Ascending aorta (tissue), 2 donors: ENCODE results near the gene DOK4. TPM values are rescaled to one million over a fixed set of nuclear protein-coding genes. Genes with fewer than 3 reads are reported as not detected.

Experiments used
- DNase-seq, 2 donors: peaks; one replicate each; pipeline ENCODE4 v3.0.0-alpha.2; 2019; ENCODE audit warnings: low spot score in 2 of 2
- H3K27ac ChIP-seq, 2 donors: fragments of 200-600 bp; sonication (generic); one replicate each; pipeline ENCODE4 v1.5.1; 2016 to 2017; ENCODE audit warnings: mild to moderate bottlenecking in 1 of 2
- H3K27me3 ChIP-seq: fragments of 200-600 bp; sonication (generic); one replicate; pipeline ENCODE4 v1.5.1; 2017
- H3K36me3 ChIP-seq, 2 donors: fragments of 200-600 bp; sonication (generic); one replicate each; pipeline ENCODE4 v1.5.1; 2016
- H3K4me1 ChIP-seq, 2 donors: fragments of 200-600 bp; sonication (generic); one replicate each; pipeline ENCODE4 v1.5.1; 2016 to 2017; ENCODE audit warnings: mild to moderate bottlenecking in 1 of 2
- H3K4me3 ChIP-seq, 2 donors: fragments of 200-600 bp; sonication (generic); one replicate each; pipeline ENCODE4 v1.5.1; 2016 to 2017; ENCODE audit warnings: mild to moderate bottlenecking in 1 of 2
- H3K9me3 ChIP-seq, 2 donors: fragments of 200-600 bp; sonication (generic); one replicate each; pipeline ENCODE4 v1.5.1; 2016
- intact Hi-C: fragments of 100-400 bp; cut with DNase I; formaldehyde crosslinking; loops from one replicate; pipeline ENCODE4 v1.15.1; 2023
- total RNA-seq: library from RNA; depleted of rRNA; stranded (reverse); fragments of >200 nt; gene quantifications from one replicate; pipeline ENCODE4 v1.1.0, GENCODE V29; 2016
- TF ChIP-seq, protein P1 (sequence below), 3 experiments: fragments of 200-600 bp in 2 of 3; fragments of 450-650 bp in 1 of 3; sonication (generic) in 2 of 3; IDR thresholded peaks; one replicate each; pipeline ENCODE4 v1.5.1; 2016 to 2019; ENCODE audit warnings: antibody characterized with exemption in 3 of 3, mild to moderate bottlenecking in 1 of 3, moderate library complexity in 1 of 3

Gene DOK4
- total RNA-seq, 1 donor from 2014 or later: 40.2 TPM

DNA sequence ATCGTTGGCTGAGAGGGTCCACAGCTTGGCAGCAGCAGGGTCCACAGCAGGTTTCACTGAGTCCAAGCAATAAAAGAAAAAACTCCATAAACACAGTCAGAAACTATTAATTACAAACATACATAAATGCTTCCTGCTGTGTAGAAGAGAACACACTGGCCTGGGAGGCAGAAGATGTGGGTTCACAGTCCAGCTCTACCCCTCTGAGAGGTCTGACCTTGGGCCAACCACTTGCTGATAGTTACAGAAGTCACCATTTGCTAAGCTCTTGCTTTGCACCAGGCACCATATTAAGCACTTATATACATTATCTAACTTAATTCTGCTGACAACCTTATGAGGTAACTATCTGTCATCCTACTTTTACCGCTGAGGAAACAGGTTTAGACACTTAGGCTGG lies 53.8 kb downstream of the DOK4 start:
- Histone ChIP-seq H3K9me3 (no peaks in the 10 kb centered on the region), H3K4me1 (no peaks in the 10 kb centered on the region), H3K27me3 (no peaks in the 10 kb centered on the region), H3K36me3 (peaks cover 80 to 90% of the 10 kb centered on the region in 2 donors), H3K4me3 (no peak overlapping the region), H3K27ac (no peak overlapping the region)
- no peak for DNase-seq
- intact Hi-C loops: no loop called here
- TF ChIP-seq, protein P1, sequence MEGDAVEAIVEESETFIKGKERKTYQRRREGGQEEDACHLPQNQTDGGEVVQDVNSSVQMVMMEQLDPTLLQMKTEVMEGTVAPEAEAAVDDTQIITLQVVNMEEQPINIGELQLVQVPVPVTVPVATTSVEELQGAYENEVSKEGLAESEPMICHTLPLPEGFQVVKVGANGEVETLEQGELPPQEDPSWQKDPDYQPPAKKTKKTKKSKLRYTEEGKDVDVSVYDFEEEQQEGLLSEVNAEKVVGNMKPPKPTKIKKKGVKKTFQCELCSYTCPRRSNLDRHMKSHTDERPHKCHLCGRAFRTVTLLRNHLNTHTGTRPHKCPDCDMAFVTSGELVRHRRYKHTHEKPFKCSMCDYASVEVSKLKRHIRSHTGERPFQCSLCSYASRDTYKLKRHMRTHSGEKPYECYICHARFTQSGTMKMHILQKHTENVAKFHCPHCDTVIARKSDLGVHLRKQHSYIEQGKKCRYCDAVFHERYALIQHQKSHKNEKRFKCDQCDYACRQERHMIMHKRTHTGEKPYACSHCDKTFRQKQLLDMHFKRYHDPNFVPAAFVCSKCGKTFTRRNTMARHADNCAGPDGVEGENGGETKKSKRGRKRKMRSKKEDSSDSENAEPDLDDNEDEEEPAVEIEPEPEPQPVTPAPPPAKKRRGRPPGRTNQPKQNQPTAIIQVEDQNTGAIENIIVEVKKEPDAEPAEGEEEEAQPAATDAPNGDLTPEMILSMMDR (IDR thresholded peaks at IDR 0.05): no peak

DNA sequence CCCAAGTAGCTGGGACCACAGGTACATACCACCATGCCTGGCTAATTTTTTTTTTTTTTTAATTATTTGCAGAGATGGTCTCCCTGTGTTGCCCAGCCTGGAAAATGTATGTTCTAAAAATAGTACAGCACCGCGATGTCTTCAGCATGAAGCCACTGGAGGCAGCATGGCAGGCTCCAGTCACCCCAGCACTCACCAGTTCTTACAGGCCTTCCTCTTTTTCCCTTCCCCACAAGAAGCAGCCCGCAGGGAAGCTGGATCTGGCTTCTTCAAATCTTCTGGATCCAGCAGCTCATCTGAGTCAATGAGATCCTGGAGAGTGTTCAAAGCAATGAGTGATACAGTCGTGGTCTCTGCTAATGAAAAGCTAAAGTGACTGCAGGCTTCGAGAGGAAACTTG lies 55.3 kb downstream of the DOK4 start:
- Histone ChIP-seq H3K4me3 (no peak overlapping the region), H3K27ac (no peak overlapping the region), H3K9me3 (no peaks in the 10 kb centered on the region), H3K27me3 (no peaks in the 10 kb centered on the region), H3K36me3 (peaks cover 70 to 83% of the 10 kb centered on the region in 2 donors), H3K4me1 (no peaks in the 10 kb centered on the region)
- intact Hi-C loops: no loop called here
- TF ChIP-seq, protein P1 (IDR thresholded peaks at IDR 0.05): no peak
- no peak for DNase-seq

DNA sequence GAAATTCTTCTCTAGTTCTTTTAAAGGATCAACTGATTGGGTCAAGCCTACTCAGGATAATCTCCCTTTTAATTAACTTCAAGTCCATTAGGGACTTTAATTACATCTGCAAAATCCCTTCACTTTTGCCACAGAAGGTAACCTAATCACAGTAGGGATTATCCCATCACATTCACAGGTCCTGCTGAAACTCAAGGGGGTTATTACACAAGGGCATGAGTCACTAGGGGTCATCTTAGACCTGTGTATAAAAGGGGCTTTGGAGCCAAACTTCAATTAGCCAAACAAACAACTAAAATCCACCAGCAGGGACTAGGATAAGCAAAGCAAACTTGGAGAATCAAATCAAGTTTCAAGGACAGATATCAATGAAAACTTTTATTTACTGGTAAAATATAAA lies 58.5 kb downstream of the DOK4 start:
- Histone ChIP-seq H3K27me3 (no peaks in the 10 kb centered on the region), H3K4me3 (no peak overlapping the region), H3K27ac (no peak overlapping the region), H3K36me3 (peaks cover 41 to 52% of the 10 kb centered on the region in 2 donors), H3K4me1 (no peaks in the 10 kb centered on the region), H3K9me3 (no peaks in the 10 kb centered on the region)
- TF ChIP-seq, protein P1 (IDR thresholded peaks at IDR 0.05): no peak
- DNase-seq: no peak
- intact Hi-C loops: no loop called here

DNA sequence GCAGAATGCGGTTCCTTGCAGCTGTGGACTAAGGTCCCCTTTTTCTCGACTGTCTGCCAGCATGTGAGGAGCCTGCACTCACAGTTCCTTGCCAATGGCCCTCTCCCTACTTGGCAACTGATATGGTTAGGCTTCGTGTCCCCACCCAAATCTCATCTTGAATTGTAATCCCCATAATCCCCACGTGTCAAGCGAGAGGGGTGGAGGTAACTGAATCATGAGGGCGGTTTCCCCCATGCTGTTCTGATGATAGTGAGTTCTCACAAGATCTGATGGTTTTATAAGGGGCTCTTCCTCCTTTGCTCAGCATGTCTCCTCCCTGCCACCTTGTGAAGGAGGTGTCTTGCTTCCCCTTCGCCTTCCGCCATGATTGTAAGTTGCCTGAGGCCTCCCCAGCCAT lies 59.0 kb downstream of the DOK4 start:
- peaks cover 36 to 47% of the 10 kb centered on the region in 2 donors for H3K36me3 ChIP-seq
- no peaks in the 10 kb centered on the region for H3K27me3 ChIP-seq
- intact Hi-C loops: no loop called here
- DNase-seq: no peak
- H3K27ac ChIP-seq: no peak overlapping the region
- H3K9me3 ChIP-seq: no peaks in the 10 kb centered on the region
- no peak overlapping the region for H3K4me3 ChIP-seq
- peaks cover 0 to 3% of the 10 kb centered on the region in 2 donors for H3K4me1 ChIP-seq
- TF ChIP-seq, protein P1 (IDR thresholded peaks at IDR 0.05): no peak

DNA sequence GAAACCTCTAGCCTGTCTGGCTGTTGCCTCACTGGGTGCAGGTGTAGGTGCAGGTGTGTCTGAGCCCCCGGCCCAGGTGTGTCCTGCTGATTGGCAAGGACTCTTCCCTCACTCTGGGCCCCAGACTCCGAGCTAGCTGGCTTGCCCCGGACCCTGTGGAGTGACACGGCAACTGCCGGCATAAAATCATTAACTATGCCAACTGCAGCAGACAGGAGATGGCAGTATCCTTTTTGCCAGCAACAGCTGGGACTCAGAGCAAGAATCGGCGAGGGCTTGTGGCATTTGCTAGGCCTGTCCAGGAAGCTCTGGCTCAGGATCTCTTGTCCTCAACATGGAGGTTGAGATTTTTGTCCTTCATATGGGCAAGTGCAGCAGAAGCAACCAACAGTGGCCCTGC lies 59.9 kb downstream of the DOK4 start:
- H3K36me3 ChIP-seq: peaks cover 27 to 39% of the 10 kb centered on the region in 2 donors
- TF ChIP-seq, protein P1 (IDR thresholded peaks at IDR 0.05): no peak
- H3K4me3 ChIP-seq: no peak overlapping the region
- intact Hi-C loops: no loop called here
- DNase-seq: no peak
- H3K9me3 ChIP-seq: no peaks in the 10 kb centered on the region
- H3K27me3 ChIP-seq: no peaks in the 10 kb centered on the region
- H3K4me1 ChIP-seq: peaks cover 0 to 8% of the 10 kb centered on the region in 2 donors
- H3K27ac ChIP-seq: no peak overlapping the region

DNA sequence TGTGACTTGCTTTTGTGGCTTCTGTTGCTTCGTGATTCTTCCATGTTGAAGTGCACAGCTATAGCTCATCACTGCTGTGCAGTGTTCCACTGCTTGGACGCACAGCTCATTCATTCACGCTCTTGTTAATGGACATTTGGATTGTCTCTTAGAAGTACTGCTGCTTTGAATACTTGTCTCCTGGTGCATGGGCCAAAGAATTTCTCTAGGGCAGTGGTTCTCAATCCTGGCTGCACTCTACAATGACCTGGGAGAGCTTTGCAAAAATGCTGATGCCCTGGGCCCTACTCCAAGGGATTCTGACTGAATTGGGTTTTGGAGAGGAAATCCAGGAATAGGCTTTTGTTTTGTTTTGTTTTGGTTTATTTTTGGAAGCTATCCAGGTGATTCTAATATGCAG lies 61.7 kb downstream of the DOK4 start:
- H3K27ac ChIP-seq: no peak overlapping the region
- peaks cover 0 to 8% of the 10 kb centered on the region in 2 donors for H3K4me1 ChIP-seq
- H3K27me3 ChIP-seq: no peaks in the 10 kb centered on the region
- no peak for DNase-seq
- no peaks in the 10 kb centered on the region for H3K9me3 ChIP-seq
- H3K36me3 ChIP-seq: peaks cover 11 to 22% of the 10 kb centered on the region in 2 donors
- H3K4me3 ChIP-seq: no peak overlapping the region
- TF ChIP-seq, protein P1 (IDR thresholded peaks at IDR 0.05): no peak
- intact Hi-C loops: loop anchor here (5.0 kb wide), 1 partner anchor 332 kb away; the partner anchor contains the start of gene CPNE2
